SK-N-SH (cell line): ENCODE measurements around the gene RHOH. TPM values are rescaled to one million over a fixed set of nuclear protein-coding genes. Genes with fewer than 3 reads are reported as not detected.
A peak's percentile ranks its signal among the peaks of the same experiment; 100 is the strongest.
"Not testable (repeated sequence)": the region's sequence is repeated elsewhere in the genome, so short reads cannot be mapped to it uniquely, and the experiment has no call there.

Experiments
- CTCF ChIA-PET: fragments of 300-600, 350-600 bp; formaldehyde crosslinking; extraction: SDS; loops from one replicate; lab custom pipeline; 2021; lab: Yijun Ruan, JAX
- POLR2A ChIA-PET: fragments of 350-600 bp; sonication (Branson Sonifier 250); formaldehyde crosslinking; extraction: SDS; loops from one replicate; lab custom pipeline; 2020; ENCODE audit warnings: antibody characterized with exemption, inconsistent platforms; lab: Yijun Ruan, JAX
- DNase-seq: peaks from one replicate; pipeline ENCODE4 v3.0.0; 2012
- H2AFZ ChIP-seq: fragments of 200-600 bp; sonication (generic); 2 replicates; pipeline ENCODE4 v1.8.1; 2016; ENCODE audit warnings: antibody characterized with exemption, mild to moderate bottlenecking, low read depth
- H3F3A ChIP-seq: fragments of 200-600 bp; sonication (generic); replicated peaks from 2 replicates; pipeline ENCODE3; 2016; ENCODE audit warnings: antibody characterized with exemption, mild to moderate bottlenecking; ENCODE audit not compliant: insufficient read depth
- H3K27ac ChIP-seq, 2 experiments: fragments of 200-500 bp in 1 of 2; fragments of 200-600 bp in 1 of 2; sonication (Bioruptor generic) in 1 of 2; sonication (generic), shearing (Covaris generic) in 1 of 2; 2 replicates each; pipeline versions ENCODE4 v1.5.1 to v1.6.1; 2014 to 2016; ENCODE audit warnings: low read depth in 2 of 2, inconsistent platforms in 1 of 2, low read length in 1 of 2, mild to moderate bottlenecking in 1 of 2, mixed read lengths in 1 of 2
- H3K27me3 ChIP-seq: fragments of 200-600 bp; sonication (generic), shearing (Covaris generic); 2 replicates; pipeline ENCODE4 v1.6.1; 2016; ENCODE audit warnings: mixed run types; ENCODE audit not compliant: insufficient read depth
- H3K36me3 ChIP-seq, 2 experiments: fragments of 200-500 bp in 1 of 2; fragments of 200-600 bp in 1 of 2; sonication (Bioruptor generic) in 1 of 2; sonication (generic) in 1 of 2; replicated peaks in 1 of 2; 2 replicates each; pipeline versions ENCODE3 to v1.5.1; 2014 to 2016; ENCODE audit warnings: low read length in 1 of 2, mild to moderate bottlenecking in 1 of 2; ENCODE audit not compliant: insufficient read depth in 2 of 2, control insufficient read depth in 1 of 2
- H3K4me1 ChIP-seq, 2 experiments: fragments of 200-500 bp in 1 of 2; fragments of 200-600 bp in 1 of 2; sonication (Bioruptor generic) in 1 of 2; sonication (generic), shearing (Covaris generic) in 1 of 2; 2 replicates each; pipeline versions ENCODE4 v1.5.1 to v1.6.1; 2014 to 2016; ENCODE audit warnings: low read depth in 1 of 2, low read length in 1 of 2, mixed run types in 1 of 2; ENCODE audit not compliant: insufficient read depth in 2 of 2, control insufficient read depth in 1 of 2
- H3K4me2 ChIP-seq: fragments of 200-600 bp; sonication (generic), shearing (Covaris generic); 2 replicates; pipeline ENCODE4 v1.6.1; 2017; ENCODE audit warnings: mixed run types
- H3K4me3 ChIP-seq, 2 experiments: fragments of 200-500 bp in 1 of 2; fragments of 200-600 bp in 1 of 2; sonication (Bioruptor generic) in 1 of 2; sonication (generic), shearing (Covaris generic) in 1 of 2; 2 replicates each; pipeline versions ENCODE4 v1.5.1 to v1.8.1; 2014 to 2016; ENCODE audit warnings: low read depth in 2 of 2, inconsistent platforms in 1 of 2, low read length in 1 of 2, mild to moderate bottlenecking in 1 of 2, mixed read lengths in 1 of 2, moderate library complexity in 1 of 2
- H3K79me2 ChIP-seq: fragments of 200-600 bp; sonication (generic); 2 replicates; pipeline ENCODE4 v1.8.1; 2017; ENCODE audit warnings: mild to moderate bottlenecking; ENCODE audit not compliant: insufficient read depth
- H3K9ac ChIP-seq: fragments of 200-600 bp; sonication (generic); 2 replicates; pipeline ENCODE4 v1.6.1; 2017; ENCODE audit warnings: mixed run types
- H3K9me2 ChIP-seq: fragments of 200-600 bp; sonication (generic); 2 replicates; pipeline ENCODE4 v1.6.1; 2017; ENCODE audit warnings: mixed run types
- H3K9me3 ChIP-seq: fragments of 200-600 bp; sonication (generic); 2 replicates; pipeline ENCODE4 v1.6.1; 2017; ENCODE audit warnings: mixed run types, mild to moderate bottlenecking, moderate library complexity
- H4K20me1 ChIP-seq: fragments of 200-600 bp; sonication (generic); 2 replicates; pipeline ENCODE4 v1.6.1; 2017; ENCODE audit warnings: mild to moderate bottlenecking, mixed run types; ENCODE audit not compliant: insufficient read depth
- EP300 ChIP-seq, 2 experiments: IDR thresholded peaks; 2 replicates each; pipeline versions ENCODE4 v1.4.0 to v1.6.1; 2012; ENCODE audit warnings: borderline replicate concordance in 1 of 2, low read depth in 1 of 2, low read length in 1 of 2
- FOSL2 ChIP-seq: IDR thresholded peaks from 2 replicates; pipeline ENCODE4 v1.4.0; 2012; ENCODE audit warnings: low read depth, mild to moderate bottlenecking, moderate library complexity, borderline replicate concordance
- GABPA ChIP-seq: IDR thresholded peaks from 2 replicates; pipeline ENCODE4 v1.4.0; 2012; ENCODE audit warnings: low read depth, mild to moderate bottlenecking
- JUND ChIP-seq: IDR thresholded peaks from 2 replicates; pipeline ENCODE4 v1.4.0; 2012
- NRF1 ChIP-seq: IDR thresholded peaks from 2 replicates; pipeline ENCODE4 v1.6.1; 2012; ENCODE audit warnings: low read depth, mild to moderate bottlenecking, low read length
- REST ChIP-seq: IDR thresholded peaks from 2 replicates; pipeline ENCODE4 v1.6.1; 2012; ENCODE audit warnings: mild to moderate bottlenecking, low read depth, low read length, moderate library complexity
- SMC3 ChIP-seq: IDR thresholded peaks from 2 replicates; pipeline ENCODE4 v1.6.1; 2012; ENCODE audit warnings: low read depth, low read length, improper control_type of control experiment
- TCF12 ChIP-seq: IDR thresholded peaks from 2 replicates; pipeline ENCODE4 v1.4.0; 2012
- TEAD4 ChIP-seq: IDR thresholded peaks from 2 replicates; pipeline ENCODE4 v1.4.0; 2012; ENCODE audit warnings: mild to moderate bottlenecking, borderline replicate concordance; ENCODE audit not compliant: insufficient read depth
- WGBS: methylation state at CpG from one replicate; pipeline ENCODE4 v1.1.6; 2017; ENCODE audit warnings: low lambda C conversion rate; 5-methylcytosine and 5-hydroxymethylcytosine counted together
- polyA plus RNA-seq, 3 experiments: library from polyadenylated mRNA; depleted of rRNA; stranded (reverse); fragments of >200 nt; gene quantifications; 2 replicates each; pipeline ENCODE4 v1.2.3, GENCODE V29; 2012
- TF ChIP-seq, protein P1 (sequence below): IDR thresholded peaks from 2 replicates; pipeline ENCODE4; 2012
- TF ChIP-seq, protein P2 (sequence below): IDR thresholded peaks from 2 replicates; pipeline ENCODE4 v1.4.0; 2012; ENCODE audit warnings: low read depth, borderline replicate concordance

The RHOH gene
- polyA plus RNA-seq, 1 of the 3 experiments (the other 2 are of a cell fraction) = not detected

DNA sequence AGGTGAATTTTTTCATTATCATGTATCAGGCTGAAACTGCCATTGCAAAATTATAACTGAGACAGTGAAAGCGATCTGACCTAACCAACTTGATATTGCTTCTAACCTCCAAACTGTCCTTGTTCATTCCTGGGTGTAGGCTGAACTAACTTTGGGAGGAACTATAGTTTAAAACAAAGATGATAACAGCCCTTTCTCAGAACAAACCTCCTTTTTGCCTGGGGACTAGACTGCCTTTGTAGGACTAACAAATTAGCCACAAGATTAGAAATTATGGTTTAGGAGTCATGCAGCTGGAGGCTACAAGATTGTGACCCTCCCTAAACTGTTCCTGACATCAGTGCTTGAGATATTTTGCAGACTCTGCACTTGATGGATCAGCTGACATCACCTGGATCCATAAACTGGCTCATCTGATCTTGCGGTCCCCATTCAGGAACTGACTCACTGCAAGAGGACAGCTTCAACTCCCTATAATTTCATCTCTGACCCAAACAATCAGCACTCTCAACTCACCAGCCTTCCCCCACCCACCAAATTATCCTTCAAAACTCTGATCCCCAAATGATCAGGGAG is 93.9 kb downstream of the RHOH start:
- H3K4me2 ChIP-seq, H3K9ac ChIP-seq, POLR2A ChIA-PET, DNase-seq, H2AFZ ChIP-seq, H3K36me3 ChIP-seq, H3K79me2 ChIP-seq, H3K4me1 ChIP-seq, H3K4me3 ChIP-seq, H3K27me3 ChIP-seq, H3K27ac ChIP-seq, H3K9me3 ChIP-seq, H4K20me1 ChIP-seq, H3K9me2 ChIP-seq: not testable (repeated sequence)
- peak; percentile 91 for TF ChIP-seq TCF12
- TF ChIP-seq FOSL2 = peak; percentile 37; the same call in 1 of the 2 replicates
- peak; percentile 73 for TF ChIP-seq JUND
- peak in 1 of 2 experiments; percentile 65; a peak in 1 of 4 replicates for TF ChIP-seq EP300 (IDR thresholded peaks at IDR 0.05; ENCODE audit: borderline replicate concordance in 1 of 2, low read depth in 1 of 2, low read length in 1 of 2)
- TF ChIP-seq TEAD4 = 0 out of 2 replicates have a peak, but pooled peaks have one; percentile 48
- TF ChIP-seq, protein P1, sequence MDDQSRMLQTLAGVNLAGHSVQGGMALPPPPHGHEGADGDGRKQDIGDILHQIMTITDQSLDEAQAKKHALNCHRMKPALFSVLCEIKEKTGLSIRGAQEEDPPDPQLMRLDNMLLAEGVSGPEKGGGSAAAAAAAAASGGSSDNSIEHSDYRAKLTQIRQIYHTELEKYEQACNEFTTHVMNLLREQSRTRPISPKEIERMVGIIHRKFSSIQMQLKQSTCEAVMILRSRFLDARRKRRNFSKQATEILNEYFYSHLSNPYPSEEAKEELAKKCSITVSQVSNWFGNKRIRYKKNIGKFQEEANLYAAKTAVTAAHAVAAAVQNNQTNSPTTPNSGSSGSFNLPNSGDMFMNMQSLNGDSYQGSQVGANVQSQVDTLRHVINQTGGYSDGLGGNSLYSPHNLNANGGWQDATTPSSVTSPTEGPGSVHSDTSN = peak; percentile 89
- WGBS = 67% methylated on average over 2 of the region's 2 CpGs
- H3F3A ChIP-seq = peaks cover 11% of the 10 kb centered on the region
- CTCF ChIA-PET = interaction anchor here (0.6 to 0.8 kb wide), 2 partner anchors 25 to 35 kb away, joined by 3 read pairs; no protein-coding TSS in a partner anchor

DNA sequence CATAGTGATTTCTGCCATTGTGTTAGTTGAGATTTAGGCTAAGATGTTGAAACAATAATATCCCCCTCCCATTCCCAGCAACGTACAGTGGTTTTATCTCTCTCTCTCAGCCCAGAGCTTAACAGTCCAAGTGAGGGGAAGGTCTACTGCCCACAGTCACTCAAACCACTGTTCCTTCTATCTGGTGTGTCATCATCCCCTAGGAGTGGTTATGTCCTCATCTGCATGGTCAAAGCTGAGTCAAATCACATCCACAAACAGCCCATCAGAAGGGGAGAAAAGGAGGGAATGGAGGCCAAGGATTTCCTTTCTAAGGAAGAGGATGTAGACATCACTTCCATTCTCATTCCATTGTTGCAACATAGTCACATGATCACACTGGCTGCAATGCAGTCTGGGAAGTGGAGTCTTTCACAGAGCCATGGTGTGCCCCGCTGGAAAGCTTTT is 95.5 kb downstream of the RHOH start:
- CTCF ChIA-PET = interaction anchor here (0.9 to 1.7 kb wide), 2 partner anchors 17 to 25 kb away, joined by 5 to 6 read pairs; no protein-coding TSS in a partner anchor
- H3K27me3 ChIP-seq = no peaks in the 10 kb centered on the region
- H3K36me3 ChIP-seq = no peaks in the 10 kb centered on the region
- 100% methylated on average over 2 of the region's 2 CpGs for WGBS
- H3K9ac ChIP-seq = no peak overlapping the region
- no peaks in the 10 kb centered on the region for H3K9me2 ChIP-seq
- no peak for DNase-seq
- no peaks in the 10 kb centered on the region for H3K9me3 ChIP-seq
- H3K4me1 ChIP-seq = no peaks in the 10 kb centered on the region
- no peak overlapping the region for H3K27ac ChIP-seq
- no peak overlapping the region for H3K4me3 ChIP-seq
- H3K4me2 ChIP-seq = no peak overlapping the region
- peak; percentile 24; the same call in 1 of the 2 replicates for TF ChIP-seq GABPA
- no peak for TF ChIP-seq NRF1
- no peak for TF ChIP-seq SMC3
- TF ChIP-seq, protein P1 = no peak
- no peak for TF ChIP-seq REST
- TF ChIP-seq, protein P2, sequence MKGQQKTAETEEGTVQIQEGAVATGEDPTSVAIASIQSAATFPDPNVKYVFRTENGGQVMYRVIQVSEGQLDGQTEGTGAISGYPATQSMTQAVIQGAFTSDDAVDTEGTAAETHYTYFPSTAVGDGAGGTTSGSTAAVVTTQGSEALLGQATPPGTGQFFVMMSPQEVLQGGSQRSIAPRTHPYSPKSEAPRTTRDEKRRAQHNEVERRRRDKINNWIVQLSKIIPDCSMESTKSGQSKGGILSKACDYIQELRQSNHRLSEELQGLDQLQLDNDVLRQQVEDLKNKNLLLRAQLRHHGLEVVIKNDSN = peak; percentile 83
- no peaks in the 10 kb centered on the region for H4K20me1 ChIP-seq
- no peak overlapping the region; the same call in 1 of the 2 replicates for H2AFZ ChIP-seq
- no peaks in the 10 kb centered on the region for H3K79me2 ChIP-seq
- peaks cover 11% of the 10 kb centered on the region for H3F3A ChIP-seq
- POLR2A ChIA-PET = no interaction called here
